CD4-positive, alpha-beta memory T cell (primary cell): ENCODE data around the gene SIRT5. TPM values are rescaled to one million over a fixed set of nuclear protein-coding genes. Genes with fewer than 3 reads are reported as not detected.

Experiments used
- CTCF ChIA-PET: fragments of 350-600 bp; sonication (Branson Sonifier 250); formaldehyde crosslinking; loops from one replicate; lab custom pipeline; 2021; ENCODE audit warnings: inconsistent platforms; ENCODE audit not compliant: partially characterized antibody; lab: Charles Lee
- POLR2A ChIA-PET: fragments of 350-600 bp; sonication (Branson Sonifier 250); formaldehyde crosslinking; loops from one replicate; lab custom pipeline; 2021; ENCODE audit not compliant: partially characterized antibody; lab: Charles Lee
- DNase-seq, 5 donors: peaks; one replicate each; pipeline versions ENCODE4 v3.0.0 to v3.0.0-alpha.2; 2020 to 2022; ENCODE audit warnings: mixed read lengths in 1 of 5
- H3K27ac ChIP-seq: one replicate; pipeline ENCODE4 v1.7.0; 2013; ENCODE audit warnings: low read depth, low read length
- H3K27me3 ChIP-seq: 2 replicates; pipeline ENCODE4 v1.7.0; 2013; ENCODE audit warnings: mild to moderate bottlenecking, low read length, moderate library complexity; ENCODE audit not compliant: insufficient read depth
- H3K36me3 ChIP-seq: 2 replicates; pipeline ENCODE4 v1.7.0; 2013; ENCODE audit warnings: mild to moderate bottlenecking, low read length, moderate library complexity; ENCODE audit not compliant: insufficient read depth
- H3K4me1 ChIP-seq: 2 replicates; pipeline ENCODE4 v1.7.0; 2013; ENCODE audit warnings: mild to moderate bottlenecking, low read length, moderate library complexity; ENCODE audit not compliant: insufficient read depth
- H3K4me3 ChIP-seq, 2 donors: one replicate each; pipeline ENCODE4 v1.7.0; 2013; ENCODE audit warnings: low read length in 2 of 2, mild to moderate bottlenecking in 1 of 2
- H3K9me3 ChIP-seq, 2 donors: one replicate each; pipeline ENCODE4 v1.7.0; 2013; ENCODE audit warnings: low read length in 2 of 2, control low read depth in 1 of 2; ENCODE audit not compliant: control insufficient read depth in 1 of 2
- H3K27ac Mint-ChIP-seq, 7 donors: one replicate each; pipeline ENCODE4 v1.8.0; 2020 to 2021; ENCODE audit warnings: mixed read lengths in 7 of 7, mild to moderate bottlenecking in 6 of 7, inconsistent platforms in 3 of 7, moderate library complexity in 3 of 7
- H3K27me3 Mint-ChIP-seq, 2 donors: one replicate each; pipeline ENCODE4 v1.8.0; 2020 to 2021; ENCODE audit warnings: mixed read lengths in 2 of 2
- H3K36me3 Mint-ChIP-seq, 2 donors: one replicate each; pipeline ENCODE4 v1.8.0; 2020 to 2021; ENCODE audit warnings: mixed read lengths in 2 of 2, inconsistent platforms in 1 of 2, mild to moderate bottlenecking in 1 of 2
- H3K4me1 Mint-ChIP-seq, 4 donors: one replicate each; pipeline ENCODE4 v1.8.0; 2020 to 2021; ENCODE audit warnings: mixed read lengths in 4 of 4, mild to moderate bottlenecking in 1 of 4
- H3K4me3 Mint-ChIP-seq, 8 donors: one replicate each; pipeline ENCODE4 v1.8.0; 2020 to 2021; ENCODE audit warnings: mixed read lengths in 8 of 8, mild to moderate bottlenecking in 7 of 8, moderate library complexity in 6 of 8, inconsistent platforms in 3 of 8
- H3K9me3 Mint-ChIP-seq, 8 donors: one replicate each; pipeline ENCODE4 v1.8.0; 2020 to 2021; ENCODE audit warnings: mixed read lengths in 8 of 8, mild to moderate bottlenecking in 5 of 8, inconsistent platforms in 3 of 8, moderate library complexity in 1 of 8
- intact Hi-C: fragments of 100-400 bp; cut with micrococcal nuclease; formaldehyde crosslinking; loops from one replicate; pipeline ENCODE4 v1.15.1; 2023
- polyA plus RNA-seq, 2 donors: library from polyadenylated mRNA; unstranded; fragments of 300-500 nt; fragmentation: Illumina TruSeq; gene quantifications; one replicate each; pipeline ENCODE4 v1.2.3, GENCODE V29; 2021
- total RNA-seq, 2 experiments: library from RNA; stranded (reverse); gene quantifications; one replicate each; pipeline ENCODE4 v1.2.3, GENCODE V29; 2021

Gene SIRT5
- total and polyA plus RNA-seq, 4 experiments from 2014 or later: 13.2 to 20.6 (median 17.9) TPM

GRCh38 chr6:13638014-13638413, 63.6 kb downstream of the SIRT5 start:
- Mint-ChIP-seq H3K36me3 (peaks cover 42 to 61% of the 10 kb centered on the region in 2 donors), H3K27ac (peak overlapping the region in 4 of 7 donors; percentile 30 to 76 (median 48)), H3K4me3 (no peak overlapping the region), H3K9me3 (no peaks in the 10 kb centered on the region), H3K27me3 (no peaks in the 10 kb centered on the region), H3K4me1 (peaks cover 17 to 42% (median 25%) of the 10 kb centered on the region in 4 donors)
- H3K27ac ChIP-seq: no peak overlapping the region
- ChIA-PET CTCF (interaction anchor here (1.8 kb wide), 1 partner anchor 23 kb away, joined by 6 read pairs; the partner anchor contains the start of gene NOL7), POLR2A (interaction anchor here (1.0 kb wide), 1 partner anchor 22 kb away, joined by 3 read pairs; no protein-coding TSS in a partner anchor)
- intact Hi-C loops: no loop called here
- H3K9me3 ChIP-seq: no peaks in the 10 kb centered on the region
- peaks cover 18% of the 10 kb centered on the region for H3K4me1 ChIP-seq
- peaks cover 27% of the 10 kb centered on the region for H3K36me3 ChIP-seq
- H3K4me3 ChIP-seq: no peak overlapping the region
- DNase-seq: no peak
- H3K27me3 ChIP-seq: no peaks in the 10 kb centered on the region

GRCh38 chr6:13638626-13639025, 64.2 kb downstream of the SIRT5 start:
- POLR2A ChIA-PET: interaction anchor here (0.6 to 0.8 kb wide), 2 partner anchors 17 to 68 kb away, joined by 3 read pairs; no protein-coding TSS in a partner anchor
- H3K9me3 Mint-ChIP-seq: no peaks in the 10 kb centered on the region

GRCh38 chr6:13641315-13641714, 66.9 kb downstream of the SIRT5 start:
- intact Hi-C loops: no loop called here
- CTCF ChIA-PET: interaction anchor here (1.4 kb wide), 1 partner anchor 26 kb away, joined by 5 read pairs; the partner anchor contains the start of gene NOL7
- H3K27ac Mint-ChIP-seq: peak overlapping the region in 2 of 7 donors; percentile 17 to 22

More at GRCh38 chr6:13638626-13639025, 64.2 kb downstream of the SIRT5 start:
- no peak for DNase-seq
- Mint-ChIP-seq H3K4me1 (peaks cover 22 to 47% (median 28%) of the 10 kb centered on the region in 4 donors), H3K27me3 (no peaks in the 10 kb centered on the region), H3K36me3 (peaks cover 48 to 64% of the 10 kb centered on the region in 2 donors), H3K27ac (peak overlapping the region in 4 of 7 donors; percentile 8 to 81 (median 44)), H3K4me3 (no peak overlapping the region)
- CTCF ChIA-PET: interaction anchor here (1.4 kb wide), 1 partner anchor 186 kb away, joined by 3 read pairs; no protein-coding TSS in a partner anchor
- Histone ChIP-seq H3K9me3 (no peaks in the 10 kb centered on the region), H3K4me1 (peaks cover 18% of the 10 kb centered on the region), H3K27me3 (no peaks in the 10 kb centered on the region), H3K27ac (no peak overlapping the region), H3K4me3 (no peak overlapping the region), H3K36me3 (peaks cover 34% of the 10 kb centered on the region)
- intact Hi-C loops: no loop called here

GRCh38 chr6:13643125-13643524, 68.7 kb downstream of the SIRT5 start:
- no peak overlapping the region for H3K4me3 Mint-ChIP-seq
- Histone ChIP-seq H3K4me3 (no peak overlapping the region), H3K27ac (no peak overlapping the region), H3K4me1 (no peaks in the 10 kb centered on the region), H3K9me3 (no peaks in the 10 kb centered on the region), H3K27me3 (no peaks in the 10 kb centered on the region), H3K36me3 (peaks cover 29% of the 10 kb centered on the region)
- H3K36me3 Mint-ChIP-seq: peaks cover 30 to 46% of the 10 kb centered on the region in 2 donors
- CTCF ChIA-PET: no interaction called here
- intact Hi-C loops: no loop called here
- H3K4me1 Mint-ChIP-seq: peaks cover 12 to 15% (median 14%) of the 10 kb centered on the region in 4 donors
- H3K9me3 Mint-ChIP-seq: no peaks in the 10 kb centered on the region
- POLR2A ChIA-PET: no interaction called here
- no peaks in the 10 kb centered on the region for H3K27me3 Mint-ChIP-seq
- H3K27ac Mint-ChIP-seq: peak overlapping the region in 2 of 7 donors; percentile 28 to 36
- no peak for DNase-seq

More at GRCh38 chr6:13641315-13641714, 66.9 kb downstream of the SIRT5 start:
- Histone ChIP-seq H3K9me3 (no peaks in the 10 kb centered on the region), H3K4me1 (peaks cover 10% of the 10 kb centered on the region), H3K27ac (no peak overlapping the region), H3K4me3 (no peak overlapping the region), H3K36me3 (peaks cover 35% of the 10 kb centered on the region), H3K27me3 (no peaks in the 10 kb centered on the region)
- Mint-ChIP-seq H3K4me1 (peaks cover 18 to 30% (median 24%) of the 10 kb centered on the region in 4 donors), H3K9me3 (no peaks in the 10 kb centered on the region), H3K27me3 (no peaks in the 10 kb centered on the region), H3K36me3 (peaks cover 38 to 56% of the 10 kb centered on the region in 2 donors), H3K4me3 (no peak overlapping the region)
- DNase-seq: no peak
- POLR2A ChIA-PET: interaction anchor here (1.0 kb wide), 1 partner anchor 70 kb away, joined by 3 read pairs; no protein-coding TSS in a partner anchor

GRCh38 chr6:13648850-13649249, 74.4 kb downstream of the SIRT5 start:
- Histone ChIP-seq H3K36me3 (no peaks in the 10 kb centered on the region), H3K27ac (no peak overlapping the region), H3K4me1 (no peaks in the 10 kb centered on the region), H3K9me3 (no peaks in the 10 kb centered on the region), H3K4me3 (no peak overlapping the region), H3K27me3 (no peaks in the 10 kb centered on the region)
- H3K27me3 Mint-ChIP-seq: no peaks in the 10 kb centered on the region
- intact Hi-C loops: loop anchor here (5.0 kb wide), 1 partner anchor 48 kb away; no protein-coding TSS in a partner anchor
- peaks cover 8 to 20% (median 12%) of the 10 kb centered on the region in 4 donors for H3K4me1 Mint-ChIP-seq
- ChIA-PET POLR2A (interaction anchor here (0.7 to 0.9 kb wide), 2 partner anchors 22 to 33 kb away, joined by 3 read pairs; partner anchors contain the start of gene NOL7), CTCF (interaction anchor here (0.9 kb wide), 1 partner anchor 11 kb away, joined by 3 read pairs; no protein-coding TSS in a partner anchor)
- peak overlapping the region in 2 of 8 donors; percentile 16 to 66 for H3K4me3 Mint-ChIP-seq
- H3K9me3 Mint-ChIP-seq: peaks cover 0 to 1% (median 0%) of the 10 kb centered on the region in 8 donors
- DNase-seq: no peak
- H3K27ac Mint-ChIP-seq: peak overlapping the region in 2 of 7 donors; percentile 32 to 33
- H3K36me3 Mint-ChIP-seq: peaks cover 14 to 27% of the 10 kb centered on the region in 2 donors

- Histone ChIP-seq H3K36me3 (no peaks in the 10 kb centered on the region), H3K4me3 (no peak overlapping the region), H3K4me1 (no peaks in the 10 kb centered on the region), H3K27ac (no peak overlapping the region), H3K9me3 (no peaks in the 10 kb centered on the region), H3K27me3 (no peaks in the 10 kb centered on the region)
- intact Hi-C loops: loop anchor here (5.0 kb wide), 1 partner anchor 48 kb away; no protein-coding TSS in a partner anchor
- no peak for DNase-seq
- no peaks in the 10 kb centered on the region for H3K27me3 Mint-ChIP-seq
- H3K36me3 Mint-ChIP-seq: peaks cover 13 to 28% of the 10 kb centered on the region in 2 donors
- H3K4me3 Mint-ChIP-seq: peak overlapping the region in 5 of 8 donors; percentile 11 to 66 (median 16)
- CTCF ChIA-PET: interaction anchor here (0.7 to 0.9 kb wide), 2 partner anchors 11 to 24 kb away, joined by 3 read pairs; no protein-coding TSS in a partner anchor
- POLR2A ChIA-PET: interaction anchor here (0.9 to 1.3 kb wide), 2 partner anchors 17 to 22 kb away, joined by 3 to 4 read pairs; no protein-coding TSS in a partner anchor
- peaks cover 0 to 1% (median 0%) of the 10 kb centered on the region in 8 donors for H3K9me3 Mint-ChIP-seq
- H3K27ac Mint-ChIP-seq: peak overlapping the region in 5 of 7 donors; percentile 2 to 80 (median 33)
- H3K4me1 Mint-ChIP-seq: peaks cover 9 to 20% (median 12%) of the 10 kb centered on the region in 4 donors
Measured at GRCh38 chr6:13649393-13649792, 75.0 kb downstream of the SIRT5 start.

GRCh38 chr6:13653296-13653695, 78.9 kb downstream of the SIRT5 start:
- H3K9me3 ChIP-seq: no peaks in the 10 kb centered on the region
- no peak overlapping the region for H3K27ac Mint-ChIP-seq
- no peak overlapping the region for H3K27ac ChIP-seq
- peaks cover 0 to 1% (median 0%) of the 10 kb centered on the region in 8 donors for H3K9me3 Mint-ChIP-seq
- CTCF ChIA-PET: interaction anchor here (0.8 to 1.2 kb wide), 2 partner anchors 38 to 316 kb away, joined by 3 read pairs; partner anchors contain the start of gene NOL7
- intact Hi-C loops: loop anchor here (5.0 kb wide), 1 partner anchor 34 kb away; no protein-coding TSS in a partner anchor
- peaks cover 14 to 27% (median 23%) of the 10 kb centered on the region in 4 donors for H3K4me1 Mint-ChIP-seq
- POLR2A ChIA-PET: interaction anchor here (1.4 to 1.5 kb wide), 2 partner anchors 38 to 47 kb away, joined by 4 to 5 read pairs; partner anchors contain the start of gene NOL7
- no peaks in the 10 kb centered on the region for H3K36me3 ChIP-seq
- no peak overlapping the region for H3K4me3 Mint-ChIP-seq
- no peaks in the 10 kb centered on the region for H3K4me1 ChIP-seq
- no peaks in the 10 kb centered on the region for H3K27me3 Mint-ChIP-seq
- H3K27me3 ChIP-seq: no peaks in the 10 kb centered on the region
- H3K36me3 Mint-ChIP-seq: peaks cover 20 to 33% of the 10 kb centered on the region in 2 donors
- no peak for DNase-seq
- H3K4me3 ChIP-seq: no peak overlapping the region
